Lower leg skin (tissue), 3 donors: ENCODE data around the gene RALGAPA2.

Experiments
- CTCF ChIP-seq, 3 donors: fragments of 450-650 bp; IDR thresholded peaks; one replicate each; pipeline ENCODE4 v1.5.1; 2016; ENCODE audit warnings: antibody characterized with exemption in 3 of 3, mild to moderate bottlenecking in 3 of 3, moderate library complexity in 2 of 3
- POLR2A ChIP-seq, 2 donors: fragments of 450-650 bp; IDR thresholded peaks; one replicate each; pipeline ENCODE4 v1.6.1; 2016 to 2017; ENCODE audit warnings: antibody characterized with exemption in 2 of 2, mild to moderate bottlenecking in 1 of 2, moderate library complexity in 1 of 2

DNA sequence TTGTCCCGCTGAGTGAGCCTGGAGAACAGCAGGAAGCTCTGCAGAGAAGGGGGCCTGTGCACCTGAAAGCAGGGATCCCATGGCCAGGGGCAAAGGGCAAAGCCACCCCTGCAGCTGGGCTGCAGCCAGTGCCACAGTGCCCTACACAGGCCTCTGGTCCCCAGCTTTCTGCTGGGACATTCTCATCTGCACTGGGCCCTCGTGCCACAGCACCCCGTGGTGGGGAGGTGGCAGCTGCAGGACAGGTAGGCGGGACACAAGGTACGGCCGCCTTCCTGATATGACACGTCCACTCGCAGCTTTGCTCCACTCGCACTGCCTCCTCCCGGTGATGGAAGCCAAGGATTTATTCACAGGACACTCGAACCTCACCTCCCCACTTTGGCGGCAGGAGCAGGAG is 317.4 kb downstream of the RALGAPA2 start:
- TF ChIP-seq CTCF (IDR thresholded peaks at IDR 0.05) = no peak
- no peak for TF ChIP-seq POLR2A (IDR thresholded peaks at IDR 0.05)
